ENCODE measurements around the gene GCSAM. TPM values are rescaled to one million over a fixed set of nuclear protein-coding genes. Genes with fewer than 3 reads are reported as not detected.

The GCSAM gene
- not detected in 5 replicates for total RNA-seq (2022; extraction: Qiagen RNA extraction)

GRCh38 chr3:112132975-112133448 lies at the start of gene GCSAM:
Gene GCSAM (minus strand): TSS chr3:112133248. CDS start chr3:112133120, 128 bp downstream.

GRCh38 chr3:112086076-112086854 lies 46.8 kb downstream of the GCSAM start, which contains the start of gene C3orf52:
Gene C3orf52 (plus strand): TSS chr3:112086389. CDS start chr3:112086408, 19 bp downstream.

Other genes with a start within 250 kb of the GCSAM start
- gene ABHD10, start 154.2 kb downstream of the GCSAM start, total RNA-seq (2022; extraction: Qiagen RNA extraction): 15.0 to 19.6 TPM (median 17.9 TPM) in 5 replicates
- gene TAGLN3, start 134.3 kb downstream of the GCSAM start, total RNA-seq (2022; extraction: Qiagen RNA extraction): not detected in 5 replicates
- gene TMPRSS7, start 98.5 kb downstream of the GCSAM start, total RNA-seq (2022; extraction: Qiagen RNA extraction): 0.06 to 0.15 TPM (median 0.06 TPM) in 4 of 5 replicates, not detected in the other
- gene C3orf52, start 46.9 kb downstream of the GCSAM start, total RNA-seq (2022; extraction: Qiagen RNA extraction): 9.6 to 12.3 TPM (median 11.6 TPM) in 5 replicates
- not detected in 5 replicates for gene SLC9C1, start 161.0 kb upstream of the GCSAM start, total RNA-seq (2022; extraction: Qiagen RNA extraction)
- gene CD200, start 199.9 kb upstream of the GCSAM start, total RNA-seq (2022; extraction: Qiagen RNA extraction): not detected in 5 replicates